ENCODE results near the gene RNFT2.

DNA sequence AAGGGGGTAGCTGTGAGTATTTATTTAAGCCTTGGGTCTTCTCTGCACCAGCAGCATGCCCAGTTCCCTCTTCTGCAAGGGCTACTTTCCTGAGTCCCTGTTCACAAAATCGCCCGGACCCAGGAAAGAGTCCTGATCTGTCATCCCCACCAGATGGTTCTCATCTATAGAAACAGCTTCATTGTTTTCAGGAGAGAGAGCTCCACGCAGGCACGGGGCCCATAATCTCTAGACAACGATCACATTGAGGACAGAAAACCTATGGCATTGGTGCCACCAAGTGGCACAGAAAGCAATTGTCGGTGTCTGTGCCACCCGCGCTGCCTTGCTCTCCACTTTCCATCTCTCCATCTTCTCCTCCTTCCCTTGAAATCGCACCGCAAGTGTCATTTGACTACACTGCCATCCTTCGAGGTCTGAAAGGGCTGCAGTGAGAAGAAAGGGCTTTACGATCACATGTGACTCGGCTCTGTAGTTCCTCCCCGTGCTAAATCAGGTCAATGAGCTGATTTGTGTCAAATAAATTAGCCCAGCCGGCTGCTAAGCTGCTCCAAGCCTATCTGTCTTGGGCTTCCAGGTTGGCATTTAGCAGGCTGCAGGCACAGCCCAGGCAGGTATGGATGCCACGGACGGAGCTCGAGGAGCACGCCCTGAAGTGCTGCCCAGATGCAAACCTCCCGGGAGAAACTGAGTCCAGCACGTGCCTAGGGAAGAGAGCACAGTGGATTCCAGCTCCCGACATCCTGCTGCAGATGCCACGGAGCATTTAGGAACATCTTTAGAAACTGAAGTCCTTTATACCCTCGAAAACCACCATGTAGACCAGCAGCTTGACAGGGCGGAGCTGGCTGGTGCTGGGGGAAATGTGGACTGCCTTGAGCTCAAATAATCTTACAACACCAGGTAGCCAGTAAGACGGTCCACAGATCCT is 29.0 kb upstream of the RNFT2 start:
- TF ChIP-seq, protein P1, sequence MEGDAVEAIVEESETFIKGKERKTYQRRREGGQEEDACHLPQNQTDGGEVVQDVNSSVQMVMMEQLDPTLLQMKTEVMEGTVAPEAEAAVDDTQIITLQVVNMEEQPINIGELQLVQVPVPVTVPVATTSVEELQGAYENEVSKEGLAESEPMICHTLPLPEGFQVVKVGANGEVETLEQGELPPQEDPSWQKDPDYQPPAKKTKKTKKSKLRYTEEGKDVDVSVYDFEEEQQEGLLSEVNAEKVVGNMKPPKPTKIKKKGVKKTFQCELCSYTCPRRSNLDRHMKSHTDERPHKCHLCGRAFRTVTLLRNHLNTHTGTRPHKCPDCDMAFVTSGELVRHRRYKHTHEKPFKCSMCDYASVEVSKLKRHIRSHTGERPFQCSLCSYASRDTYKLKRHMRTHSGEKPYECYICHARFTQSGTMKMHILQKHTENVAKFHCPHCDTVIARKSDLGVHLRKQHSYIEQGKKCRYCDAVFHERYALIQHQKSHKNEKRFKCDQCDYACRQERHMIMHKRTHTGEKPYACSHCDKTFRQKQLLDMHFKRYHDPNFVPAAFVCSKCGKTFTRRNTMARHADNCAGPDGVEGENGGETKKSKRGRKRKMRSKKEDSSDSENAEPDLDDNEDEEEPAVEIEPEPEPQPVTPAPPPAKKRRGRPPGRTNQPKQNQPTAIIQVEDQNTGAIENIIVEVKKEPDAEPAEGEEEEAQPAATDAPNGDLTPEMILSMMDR (IDR thresholded peaks at IDR 0.05), result peak in 2 of 3 donors; percentile 75 to 78
- no peak for TF ChIP-seq POLR2AphosphoS5 (IDR thresholded peaks at IDR 0.05)
- no peak for TF ChIP-seq POLR2A (IDR thresholded peaks at IDR 0.05)

All from breast epithelium (tissue), 3 donors.